Small intestine (tissue), 7 donors: ENCODE data around the gene SIK3. TPM values are rescaled to one million over a fixed set of nuclear protein-coding genes. Genes with fewer than 3 reads are reported as not detected.

Experiments used
- DNase-seq, 2 donors: peaks; one replicate each; pipeline versions ENCODE4 v3.0.0 to v3.0.0-alpha.2; 2013
- FAIRE-seq: peaks from 2 replicates; lab custom pipeline; 2012; peaks lifted over from hg19 to GRCh38; lab: Jason Lieb, UNC
- H3K27ac ChIP-seq, 3 donors: one replicate each; pipeline ENCODE4 v1.5.1; 2013; ENCODE audit warnings: low read length in 2 of 3, mild to moderate bottlenecking in 2 of 3, control low read depth in 1 of 3, inconsistent platforms in 1 of 3, low read depth in 1 of 3, moderate library complexity in 1 of 3
- H3K27me3 ChIP-seq, 3 donors: one replicate each; pipeline ENCODE4 v1.6.1; 2013; ENCODE audit warnings: low read length in 3 of 3, inconsistent platforms in 1 of 3; ENCODE audit not compliant: control insufficient read depth in 3 of 3, insufficient read depth in 3 of 3
- H3K36me3 ChIP-seq, 3 donors: one replicate each; pipeline ENCODE4 v1.6.1; 2013; ENCODE audit warnings: low read length in 3 of 3, inconsistent platforms in 1 of 3, low read depth in 1 of 3, mild to moderate bottlenecking in 1 of 3, moderate library complexity in 1 of 3; ENCODE audit not compliant: control insufficient read depth in 3 of 3, insufficient read depth in 2 of 3
- H3K4me1 ChIP-seq, 3 donors: one replicate each; pipeline ENCODE4 v1.6.1; 2013; ENCODE audit warnings: low read length in 2 of 3, inconsistent platforms in 1 of 3, low read depth in 1 of 3, mild to moderate bottlenecking in 1 of 3, moderate library complexity in 1 of 3; ENCODE audit not compliant: control insufficient read depth in 3 of 3, insufficient read depth in 2 of 3
- H3K4me3 ChIP-seq, 3 donors: one replicate each; pipeline ENCODE4 v1.5.1; 2013; ENCODE audit warnings: low read length in 3 of 3, control low read depth in 1 of 3, inconsistent platforms in 1 of 3, low read depth in 1 of 3, mild to moderate bottlenecking in 1 of 3, moderate library complexity in 1 of 3
- H3K9me3 ChIP-seq, 2 donors: one replicate each; pipeline ENCODE4 v1.6.1; 2013; ENCODE audit warnings: low read depth in 1 of 2, low read length in 1 of 2; ENCODE audit not compliant: control insufficient read depth in 2 of 2, insufficient read depth in 1 of 2
- WGBS, 3 donors: extraction: QIAGEN DNeasy Blood & Tissue Kit; methylation state at CpG; one replicate each; pipeline ENCODE4 v1.1.7; 2013; 5-methylcytosine and 5-hydroxymethylcytosine counted together
- polyA plus RNA-seq, 4 donors: library from polyadenylated mRNA; stranded (reverse) in 3 of 4; unstranded in 1 of 4; fragments of 200-250 nt in 3 of 4; fragments of 120-200 nt in 1 of 4; gene quantifications; one replicate each; pipeline versions ENCODE4 v1.2.1 to v1.2.3, GENCODE V29; 2013
- donor health status: healthy with polysubstance abuse.
- donor health status: control.
- donor health status: control.
- donor health status: Bipolar disorder and iron deficiency.
- donor health status: healthy.

Gene SIK3
- polyA plus RNA-seq, 4 donors: 4.9 to 35.3 (median 9.0) TPM

DNA sequence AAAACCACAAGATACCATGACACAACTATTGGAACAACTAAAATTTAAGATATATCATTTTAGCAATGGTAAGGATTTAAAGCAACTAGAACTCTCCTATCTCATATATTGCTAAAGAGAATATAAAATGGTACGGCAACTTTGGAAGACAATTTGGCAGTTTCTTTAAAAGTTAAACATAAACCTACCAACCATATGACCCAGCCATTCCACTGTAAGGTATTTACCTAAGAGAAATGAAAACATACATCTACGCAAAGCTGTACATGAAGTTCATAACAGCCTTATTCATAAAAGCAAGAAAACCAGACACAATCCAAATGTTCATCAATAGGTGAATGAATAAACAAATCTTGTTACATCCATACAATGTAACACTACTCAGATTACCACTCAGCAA, 31.3 kb downstream of the SIK3 start:
- H3K9me3 ChIP-seq: no peaks in the 10 kb centered on the region
- H3K4me1 ChIP-seq: peaks cover 0 to 5% (median 0%) of the 10 kb centered on the region in 3 donors
- H3K4me3 ChIP-seq: no peak overlapping the region
- 77 to 96% (median 83%) methylated on average over 2 of the region's 2 CpGs for WGBS, 3 donors
- no peak for FAIRE-seq
- H3K27ac ChIP-seq: no peak overlapping the region
- H3K36me3 ChIP-seq: peaks cover 0 to 3% (median 0%) of the 10 kb centered on the region in 3 donors
- no peaks in the 10 kb centered on the region for H3K27me3 ChIP-seq
- no peak for DNase-seq

DNA sequence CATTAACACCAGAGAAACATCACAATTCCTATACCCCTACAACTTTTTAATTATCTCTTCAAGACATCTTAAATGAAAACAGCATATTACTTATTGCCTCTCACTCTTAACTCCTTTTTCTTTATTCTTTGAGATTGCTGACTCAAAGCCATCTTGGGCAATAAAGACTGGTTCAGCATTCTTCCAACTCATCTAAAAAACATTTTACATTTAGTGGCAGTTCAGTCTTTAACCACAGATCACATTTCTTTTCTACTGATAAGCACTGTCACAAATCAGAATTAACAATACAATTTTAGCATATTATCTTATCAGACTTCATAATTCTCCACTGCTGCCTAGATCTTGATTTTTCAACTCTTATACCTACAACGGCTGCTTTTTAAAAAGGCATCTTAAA, 34.0 kb downstream of the SIK3 start:
- Histone ChIP-seq H3K9me3 (no peaks in the 10 kb centered on the region), H3K4me3 (no peak overlapping the region), H3K27me3 (no peaks in the 10 kb centered on the region), H3K27ac (no peak overlapping the region), H3K36me3 (peaks cover 0 to 3% (median 0%) of the 10 kb centered on the region in 3 donors), H3K4me1 (no peaks in the 10 kb centered on the region)
- no peak for FAIRE-seq
- DNase-seq: no peak
- WGBS, 3 donors: 47 to 64% (median 53%) methylated on average over 1 of the region's 1 CpG

GRCh38 chr11:117062498-117062897, 35.7 kb downstream of the SIK3 start:
- no peak for DNase-seq

DNA sequence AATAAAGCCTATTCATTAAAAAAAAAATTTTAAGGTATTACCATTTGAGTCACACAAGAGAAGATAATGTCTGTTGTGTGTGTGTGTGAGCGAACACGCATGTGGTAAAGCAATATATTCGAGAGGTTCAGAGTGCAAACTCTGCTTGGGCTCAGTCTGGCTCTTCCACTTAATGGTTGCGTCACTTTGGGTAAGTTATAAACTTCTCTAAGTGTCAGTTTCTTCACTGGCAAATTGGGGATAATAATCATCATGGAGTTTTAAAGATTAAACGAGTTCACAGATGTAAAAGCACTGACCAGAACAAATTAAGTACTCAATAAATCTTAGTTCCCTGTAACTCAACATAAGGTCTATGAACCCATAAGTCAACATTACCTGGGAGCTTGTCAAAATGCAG, 37.0 kb downstream of the SIK3 start:
- Histone ChIP-seq H3K9me3 (no peaks in the 10 kb centered on the region), H3K4me3 (no peak overlapping the region), H3K27ac (no peak overlapping the region), H3K4me1 (peaks cover 0 to 5% (median 0%) of the 10 kb centered on the region in 3 donors), H3K27me3 (no peaks in the 10 kb centered on the region), H3K36me3 (no peaks in the 10 kb centered on the region)
- DNase-seq (peak in 1 of 2 donors; percentile 54), FAIRE-seq (no peak)
- 80 to 91% (median 84%) methylated on average over 5 of the region's 5 CpGs for WGBS, 3 donors

More at GRCh38 chr11:117062498-117062897, 35.7 kb downstream of the SIK3 start:
- H3K9me3 ChIP-seq: no peaks in the 10 kb centered on the region
- H3K4me3 ChIP-seq: no peak overlapping the region
- no peak overlapping the region for H3K27ac ChIP-seq
- no peaks in the 10 kb centered on the region for H3K27me3 ChIP-seq
- FAIRE-seq: no peak
- H3K36me3 ChIP-seq: no peaks in the 10 kb centered on the region
- peaks cover 0 to 5% (median 0%) of the 10 kb centered on the region in 3 donors for H3K4me1 ChIP-seq
- 76 to 95% (median 86%) methylated on average over 2 of the region's 2 CpGs for WGBS, 3 donors

DNA sequence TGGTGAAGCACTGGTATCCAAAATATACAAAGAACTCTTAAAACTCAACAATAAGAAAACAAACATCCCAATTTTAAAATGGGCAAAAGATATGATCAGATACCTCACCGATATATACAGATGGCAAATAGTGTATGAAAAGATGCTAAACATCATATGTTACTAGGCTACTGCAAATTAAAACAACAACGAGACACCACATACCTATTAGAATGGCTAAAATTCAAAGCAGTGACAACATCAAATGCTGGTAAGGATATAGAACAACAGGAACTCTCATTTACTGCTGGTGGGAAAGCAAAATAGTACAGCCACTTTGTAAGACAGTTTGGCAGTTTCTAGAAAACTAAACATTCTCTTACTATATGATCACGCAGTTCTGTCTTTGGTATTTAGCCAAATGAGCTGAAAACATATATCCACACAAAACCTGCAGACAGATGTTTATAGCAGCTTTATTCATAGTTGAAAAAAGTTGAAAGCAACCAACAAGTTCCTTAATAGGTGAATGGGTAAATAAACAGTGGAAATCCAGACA, 38.5 kb downstream of the SIK3 start:
- H3K27ac ChIP-seq: no peak overlapping the region
- H3K36me3 ChIP-seq: no peaks in the 10 kb centered on the region
- FAIRE-seq (no peak), DNase-seq (no peak)
- H3K4me3 ChIP-seq: no peak overlapping the region
- 84 to 90% (median 87%) methylated on average over 3 of the region's 3 CpGs for whole genome bisulfite sequencing, 3 donors
- no peaks in the 10 kb centered on the region for H3K9me3 ChIP-seq
- peaks cover 3 to 12% (median 8%) of the 10 kb centered on the region in 3 donors for H3K4me1 ChIP-seq
- H3K27me3 ChIP-seq: no peaks in the 10 kb centered on the region

DNA sequence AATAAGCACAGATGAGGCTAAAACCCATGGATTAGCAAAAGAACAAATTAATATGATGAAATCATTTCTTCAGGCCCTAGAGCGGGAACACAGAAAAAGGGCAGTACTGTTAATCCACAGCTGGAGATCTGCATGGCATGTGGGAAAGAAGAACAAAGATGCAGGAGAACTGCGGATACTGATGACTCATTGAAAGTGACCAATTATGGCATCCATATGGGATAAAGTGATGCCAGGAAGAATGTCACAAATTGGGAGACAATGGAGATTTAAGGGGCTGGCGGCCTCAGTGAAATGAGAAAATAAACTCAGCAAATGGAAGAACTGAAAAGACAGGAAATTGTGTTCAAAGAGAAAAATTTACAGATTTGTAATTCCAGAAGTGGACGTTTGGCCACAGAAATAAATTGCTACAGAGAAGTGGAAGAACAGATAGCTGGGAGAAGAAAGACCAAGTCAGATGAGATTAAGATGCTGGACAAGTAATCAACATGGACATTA, 39.4 kb downstream of the SIK3 start:
- H3K27ac ChIP-seq: no peak overlapping the region
- no peaks in the 10 kb centered on the region for H3K9me3 ChIP-seq
- DNase-seq (no peak), FAIRE-seq (no peak)
- 68 to 86% (median 74%) methylated on average over 4 of the region's 4 CpGs for WGBS, 3 donors
- H3K4me3 ChIP-seq: no peak overlapping the region
- no peaks in the 10 kb centered on the region for H3K27me3 ChIP-seq
- no peaks in the 10 kb centered on the region for H3K36me3 ChIP-seq
- H3K4me1 ChIP-seq: peaks cover 9 to 19% (median 16%) of the 10 kb centered on the region in 3 donors

- H3K4me1 ChIP-seq: peaks cover 10 to 19% (median 18%) of the 10 kb centered on the region in 3 donors
- H3K27me3 ChIP-seq: no peaks in the 10 kb centered on the region
- no peak overlapping the region for H3K27ac ChIP-seq
- no peak for DNase-seq
- no peak overlapping the region for H3K4me3 ChIP-seq
- H3K9me3 ChIP-seq: no peaks in the 10 kb centered on the region
- FAIRE-seq: no peak
- no peaks in the 10 kb centered on the region for H3K36me3 ChIP-seq
Observed at GRCh38 chr11:117057727-117058126, 40.5 kb downstream of the SIK3 start.

GRCh38 chr11:117057317-117057716, 40.9 kb downstream of the SIK3 start:
- DNase-seq: no peak
- no peaks in the 10 kb centered on the region for H3K27me3 ChIP-seq
- no peaks in the 10 kb centered on the region for H3K36me3 ChIP-seq
- 88 to 93% (median 88%) methylated on average over 5 of the region's 5 CpGs for WGBS, 3 donors
- FAIRE-seq: no peak
- H3K4me1 ChIP-seq: peaks cover 10 to 19% (median 18%) of the 10 kb centered on the region in 3 donors
- H3K9me3 ChIP-seq: no peaks in the 10 kb centered on the region
- H3K4me3 ChIP-seq: no peak overlapping the region
- H3K27ac ChIP-seq: no peak overlapping the region

DNA sequence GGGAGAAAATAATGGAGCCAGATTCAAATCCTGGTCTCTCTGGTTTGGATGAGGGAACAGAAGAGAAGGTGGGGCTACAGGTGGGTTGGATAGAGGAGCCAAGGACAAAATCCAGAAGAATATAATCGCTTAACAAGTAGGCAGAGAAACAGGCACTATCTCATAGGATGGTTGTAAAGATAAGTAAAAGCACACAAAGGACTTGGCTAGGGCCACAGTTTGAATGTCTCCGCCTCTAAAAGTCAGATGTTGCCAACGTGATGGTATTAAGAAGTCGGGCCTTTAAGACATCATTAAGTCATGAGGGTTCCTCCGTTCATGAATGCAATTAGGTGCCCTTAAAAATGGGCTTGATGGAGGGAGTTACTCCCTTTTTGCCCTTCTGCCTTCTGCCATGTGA, 42.8 kb downstream of the SIK3 start:
- H3K4me3 ChIP-seq: no peak overlapping the region
- no peaks in the 10 kb centered on the region for H3K9me3 ChIP-seq
- peaks cover 0 to 5% (median 0%) of the 10 kb centered on the region in 3 donors for H3K36me3 ChIP-seq
- FAIRE-seq (no peak), DNase-seq (peak; percentile 41 to 77)
- peaks cover 10 to 19% (median 18%) of the 10 kb centered on the region in 3 donors for H3K4me1 ChIP-seq
- 17 to 62% (median 29%) methylated on average over 5 of the region's 5 CpGs for WGBS, 3 donors
- H3K27me3 ChIP-seq: no peaks in the 10 kb centered on the region
- H3K27ac ChIP-seq: peak overlapping the region in 1 of 3 donors; percentile 16
